GM19467 (cell line): Measurements from ENCODE around the gene EBF4.
"Not testable (repeated sequence)": the region's sequence is repeated elsewhere in the genome, so short reads cannot be mapped to it uniquely, and the experiment has no call there.

Source experiments
- ATAC-seq: cut with Tn5 transposase; IDR thresholded peaks from one replicate; pipeline ENCODE4 v1.9.1; 2021; ENCODE audit warnings: mild to moderate bottlenecking, moderate library complexity; ENCODE audit not compliant: unreplicated experiment

Gene EBF4

GRCh38 chr20:2755451-2756055 lies 63.0 kb downstream of the EBF4 start:
- no peak for ATAC-seq

GRCh38 chr20:2756056-2756611 lies 63.6 kb downstream of the EBF4 start:
- ATAC-seq = no peak

- no peak for ATAC-seq
Observed at GRCh38 chr20:2757001-2757400, 64.4 kb downstream of the EBF4 start.

DNA sequence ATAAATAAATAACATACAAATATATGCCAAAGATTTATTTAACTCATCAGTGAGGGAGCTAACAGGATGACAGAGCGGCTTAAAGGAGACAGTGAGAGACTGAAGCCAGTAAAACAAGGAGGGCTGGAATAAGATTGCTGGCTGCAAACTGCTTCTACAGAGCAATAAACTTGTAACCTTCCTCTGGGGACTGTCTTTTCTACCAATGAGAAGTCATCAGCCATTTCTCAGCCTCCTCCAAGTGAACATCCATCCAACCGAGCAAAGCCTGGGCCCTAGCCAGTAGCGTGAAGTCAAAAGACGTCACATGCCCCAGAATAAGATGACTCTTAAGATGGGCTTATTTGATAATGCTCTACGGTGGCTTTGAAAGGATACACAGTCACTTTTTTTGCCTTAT lies 65.4 kb downstream of the EBF4 start:
- no peak for ATAC-seq

- ATAC-seq = no peak
Observed at GRCh38 chr20:2759143-2759542, 66.6 kb downstream of the EBF4 start.

GRCh38 chr20:2759603-2760296 lies 67.2 kb downstream of the EBF4 start:
- no peak for ATAC-seq

DNA sequence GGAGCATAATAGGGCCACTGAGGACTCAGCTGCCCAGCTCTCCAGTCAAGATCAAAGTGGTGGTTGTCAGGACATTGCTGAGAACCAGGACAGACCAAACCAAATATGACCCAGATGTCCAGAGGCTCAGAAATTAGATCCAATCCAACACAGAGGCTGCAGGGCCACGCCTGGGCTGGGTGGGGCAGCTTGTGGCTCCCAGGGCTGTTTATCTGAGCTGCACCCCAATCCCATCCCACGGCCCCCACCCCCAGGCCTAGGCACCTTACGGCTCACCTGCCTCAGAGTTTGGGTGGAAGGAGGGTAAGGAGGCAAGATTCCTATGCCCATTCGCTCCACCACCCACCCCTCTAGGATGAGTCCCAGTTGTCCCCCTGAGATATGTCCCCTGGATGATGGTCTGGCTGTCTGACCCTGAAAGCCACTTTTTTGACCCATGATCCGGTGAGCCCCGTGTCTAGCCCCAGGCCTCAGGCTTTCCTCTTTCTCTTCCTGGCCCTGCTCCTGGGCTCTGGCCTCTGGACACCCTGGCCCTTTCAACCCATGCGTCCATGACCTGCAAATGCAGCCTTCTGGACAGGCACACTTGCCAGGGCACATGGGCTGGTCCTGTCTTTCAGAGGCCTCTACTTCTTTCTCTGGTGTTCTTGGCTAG lies 67.8 kb downstream of the EBF4 start:
- no peak for ATAC-seq

GRCh38 chr20:2760952-2761305 lies 68.3 kb downstream of the EBF4 start:
- ATAC-seq = no peak

GRCh38 chr20:2761885-2762284 lies 69.3 kb downstream of the EBF4 start:
- ATAC-seq = no peak

GRCh38 chr20:2762578-2763131 lies 70.1 kb downstream of the EBF4 start:
- ATAC-seq = no peak

DNA sequence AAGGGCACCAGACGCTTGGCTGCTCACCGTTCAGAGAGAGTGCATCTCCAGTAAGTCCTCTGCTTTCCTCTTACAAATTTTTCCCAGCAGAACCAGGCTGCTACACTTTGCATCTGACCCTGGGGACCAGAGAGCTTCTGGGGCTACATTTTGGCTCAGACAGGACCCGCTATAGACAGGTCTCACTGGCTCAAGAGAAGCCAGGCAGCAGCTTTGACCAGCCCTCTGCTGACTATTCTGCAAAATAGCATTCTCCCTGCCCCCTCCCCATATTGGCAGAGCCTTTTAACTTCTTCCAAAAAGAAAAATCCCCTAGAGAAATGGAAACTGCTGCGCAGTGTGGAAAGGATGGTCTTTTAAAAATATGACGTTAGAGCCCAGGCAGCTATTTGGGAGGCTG lies 70.6 kb downstream of the EBF4 start:
- ATAC-seq = no peak

- ATAC-seq = no peak
Observed at GRCh38 chr20:2767768-2768631, 75.4 kb downstream of the EBF4 start.

- no peak for ATAC-seq
Observed at GRCh38 chr20:2768632-2769015, 76.0 kb downstream of the EBF4 start.

- not testable (repeated sequence) for ATAC-seq
Observed at GRCh38 chr20:2770091-2770490, 77.5 kb downstream of the EBF4 start.

- ATAC-seq = no peak
Observed at GRCh38 chr20:2771631-2772080, 79.1 kb downstream of the EBF4 start.

GRCh38 chr20:2773812-2774211 lies 81.2 kb downstream of the EBF4 start:
- no peak for ATAC-seq

DNA sequence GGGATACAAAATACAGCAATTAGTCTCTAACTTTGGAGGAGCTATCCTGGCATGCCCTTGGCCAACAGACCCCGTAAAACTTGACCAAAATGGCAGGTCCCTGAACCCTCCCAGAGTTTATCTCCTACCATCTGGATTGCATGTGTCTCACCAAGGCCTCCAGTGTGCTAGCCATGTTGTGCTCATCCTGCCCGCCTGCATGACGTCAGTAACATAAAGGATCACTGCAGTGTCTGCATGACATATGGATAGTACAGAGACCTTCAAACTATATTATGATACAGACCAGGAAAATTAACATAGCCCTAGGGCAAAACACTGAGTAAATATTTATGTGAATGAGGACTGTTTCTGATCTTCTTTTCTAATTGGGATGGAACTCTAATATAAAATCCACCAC lies 82.6 kb downstream of the EBF4 start:
- ATAC-seq = no peak

DNA sequence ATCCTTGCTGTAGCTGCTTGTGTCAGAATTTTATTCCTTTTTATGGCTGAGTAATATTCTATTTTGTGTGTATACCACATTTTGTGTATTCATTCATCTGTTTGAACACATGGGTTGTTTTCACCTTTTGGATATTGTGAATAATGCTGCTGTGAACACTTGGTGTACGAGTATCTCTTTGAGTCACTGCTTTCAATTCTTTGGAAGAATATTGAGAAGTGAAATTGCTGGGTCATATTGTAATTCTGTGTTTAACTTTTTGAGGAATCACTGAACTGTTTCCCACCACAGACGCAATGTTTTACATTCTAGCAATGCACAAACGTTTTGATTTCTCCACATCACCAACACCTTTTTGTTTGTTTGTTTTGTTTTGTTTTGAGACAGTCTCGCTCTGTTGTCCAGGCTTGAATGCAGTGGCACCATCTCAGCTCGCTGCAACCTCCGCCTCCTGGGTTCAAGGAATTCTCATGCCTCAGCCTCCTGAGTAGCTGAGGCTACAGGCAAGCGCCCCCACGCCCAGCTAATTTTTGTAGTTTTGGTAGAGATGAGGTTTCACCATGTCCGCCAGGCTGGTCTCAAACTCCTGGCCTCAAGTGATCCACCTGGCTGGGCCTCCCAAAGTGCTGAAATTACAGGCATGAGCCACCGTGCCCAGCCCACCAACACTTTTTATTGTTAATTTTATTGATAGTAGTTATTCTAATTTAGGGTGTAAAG lies 86.2 kb downstream of the EBF4 start:
- ATAC-seq = no peak

DNA sequence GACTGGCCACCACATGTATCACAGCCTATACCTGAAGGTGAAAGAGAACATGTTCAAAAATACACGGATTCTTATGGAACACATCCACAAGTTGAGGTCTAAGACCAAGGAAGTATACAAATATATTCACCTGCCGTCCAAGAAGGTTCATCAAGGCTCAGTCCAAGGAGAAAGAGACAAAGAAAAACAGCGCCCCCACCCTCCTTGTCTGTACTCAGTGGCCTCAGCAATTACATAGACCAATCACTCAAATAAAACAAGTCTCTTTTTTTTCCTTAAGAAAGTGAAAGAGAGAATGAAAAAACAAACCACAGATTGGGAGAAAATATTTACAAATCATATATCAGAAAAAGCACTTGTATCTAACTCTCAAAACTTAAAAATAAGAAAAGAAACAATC lies 88.4 kb downstream of the EBF4 start:
- ATAC-seq = no peak

GRCh38 chr20:2783908-2784566 lies 91.5 kb downstream of the EBF4 start:
- no peak for ATAC-seq
